Calu3 (cell line): ENCODE results near the gene GFRA1. TPM values are rescaled to one million over a fixed set of nuclear protein-coding genes. Genes with fewer than 3 reads are reported as not detected.

ENCODE experiments used
- BruUV-seq: library from RNA; stranded (reverse); fragments of 400-500 nt; replicated peaks from 2 replicates; lab custom pipeline; 2021; lab: Mats Ljungman, UMichigan
- CTCF ChIA-PET: fragments of 300-600 bp; sonication (Branson Sonifier 250); formaldehyde crosslinking; loops from one replicate; lab custom pipeline; 2022; ENCODE audit warnings: antibody characterized with exemption; lab: Charles Lee
- DNase-seq: peaks from one replicate; pipeline ENCODE4 v3.0.0; 2022
- H3K27ac Mint-ChIP-seq: one replicate; pipeline ENCODE4 v1.8.0; 2022; ENCODE audit warnings: mixed read lengths; ENCODE audit not compliant: unreplicated experiment
- H3K27me3 Mint-ChIP-seq: one replicate; pipeline ENCODE4 v1.8.0; 2022; ENCODE audit warnings: mixed read lengths; ENCODE audit not compliant: unreplicated experiment
- H3K36me3 Mint-ChIP-seq: one replicate; pipeline ENCODE4 v1.8.0; 2022; ENCODE audit warnings: mild to moderate bottlenecking, moderate library complexity, mixed read lengths; ENCODE audit not compliant: insufficient read depth, unreplicated experiment
- H3K4me1 Mint-ChIP-seq: one replicate; pipeline ENCODE4 v1.8.0; 2022; ENCODE audit warnings: mild to moderate bottlenecking, low read depth, mixed read lengths; ENCODE audit not compliant: unreplicated experiment
- H3K4me3 Mint-ChIP-seq: one replicate; pipeline ENCODE4 v1.8.0; 2022; ENCODE audit warnings: mild to moderate bottlenecking, low read depth, moderate library complexity, mixed read lengths; ENCODE audit not compliant: unreplicated experiment
- H3K9me3 Mint-ChIP-seq: one replicate; pipeline ENCODE4 v1.8.0; 2022; ENCODE audit warnings: low read depth, mixed read lengths; ENCODE audit not compliant: unreplicated experiment
- CTCF ChIP-seq: fragments of 200-600 bp; IDR thresholded peaks from one replicate; pipeline ENCODE4 v1.8.0; 2022; ENCODE audit warnings: antibody characterized with exemption; ENCODE audit not compliant: unreplicated experiment
- intact Hi-C: fragments of 100-400 bp; cut with micrococcal nuclease; formaldehyde crosslinking; loops from one replicate; pipeline ENCODE4 v1.10.0; 2022; ENCODE audit not compliant: unreplicated experiment
- total RNA-seq: library from RNA; stranded (reverse); gene quantifications from 2 replicates; pipeline ENCODE4 v1.2.3, GENCODE V29; 2022

The GFRA1 gene
- total RNA-seq, 1 experiment from 2014 or later = not detected

- no peaks in the 10 kb centered on the region for H3K9me3 Mint-ChIP-seq
- H3K27me3 Mint-ChIP-seq = no peaks in the 10 kb centered on the region
- CTCF ChIA-PET = no interaction called here
- intact Hi-C loops = no loop called here
- H3K4me3 Mint-ChIP-seq = no peak overlapping the region
- H3K4me1 Mint-ChIP-seq = no peaks in the 10 kb centered on the region
- H3K36me3 Mint-ChIP-seq = no peaks in the 10 kb centered on the region
- TF ChIP-seq CTCF = no peak
- DNase-seq = no peak
- no TSS peak for BruUV-seq
- H3K27ac Mint-ChIP-seq = no peak overlapping the region
These were observed 38.0 kb upstream of the GFRA1 start for GRCh38 chr10:116311016-116311415.

- Mint-ChIP-seq H3K36me3 (no peaks in the 10 kb centered on the region), H3K4me1 (no peaks in the 10 kb centered on the region)
These were observed 34.4 kb upstream of the GFRA1 start for GRCh38 chr10:116307455-116307854.

GRCh38 chr10:116306847-116307246 lies 33.8 kb upstream of the GFRA1 start:
- H3K36me3 Mint-ChIP-seq = no peaks in the 10 kb centered on the region
- H3K27me3 Mint-ChIP-seq = no peaks in the 10 kb centered on the region
- H3K4me1 Mint-ChIP-seq = no peaks in the 10 kb centered on the region
- no peak for TF ChIP-seq CTCF
- CTCF ChIA-PET = no interaction called here
- no peaks in the 10 kb centered on the region for H3K9me3 Mint-ChIP-seq
- DNase-seq = no peak
- intact Hi-C loops = no loop called here
- no peak overlapping the region for H3K4me3 Mint-ChIP-seq
- no TSS peak for BruUV-seq
- no peak overlapping the region for H3K27ac Mint-ChIP-seq

More at GRCh38 chr10:116307455-116307854, 34.4 kb upstream of the GFRA1 start:
- Mint-ChIP-seq H3K27me3 (no peaks in the 10 kb centered on the region), H3K9me3 (no peaks in the 10 kb centered on the region), H3K4me3 (no peak overlapping the region), H3K27ac (no peak overlapping the region)
- CTCF ChIA-PET = no interaction called here
- no peak for DNase-seq
- no peak for TF ChIP-seq CTCF
- BruUV-seq = no TSS peak
- intact Hi-C loops = no loop called here

GRCh38 chr10:116304923-116305322 lies 31.9 kb upstream of the GFRA1 start:
- no peaks in the 10 kb centered on the region for H3K27me3 Mint-ChIP-seq
- intact Hi-C loops = no loop called here
- DNase-seq = no peak
- CTCF ChIA-PET = no interaction called here
- H3K36me3 Mint-ChIP-seq = no peaks in the 10 kb centered on the region
- no peak overlapping the region for H3K27ac Mint-ChIP-seq
- BruUV-seq = no TSS peak
- TF ChIP-seq CTCF = no peak
- H3K9me3 Mint-ChIP-seq = no peaks in the 10 kb centered on the region
- no peak overlapping the region for H3K4me3 Mint-ChIP-seq
- H3K4me1 Mint-ChIP-seq = no peaks in the 10 kb centered on the region
